ENCODE results near the gene NPC1L1. TPM values are rescaled to one million over a fixed set of nuclear protein-coding genes. Genes with fewer than 3 reads are reported as not detected.

NPC1L1 gene
- total RNA-seq, 1 experiment from 2014 or later = 0.15 TPM

GRCh38 chr7:44573464-44574286 lies 32.5 kb upstream of the NPC1L1 start, which contains the start of gene DDX56 (continued):
- TF ChIP-seq, protein P1, sequence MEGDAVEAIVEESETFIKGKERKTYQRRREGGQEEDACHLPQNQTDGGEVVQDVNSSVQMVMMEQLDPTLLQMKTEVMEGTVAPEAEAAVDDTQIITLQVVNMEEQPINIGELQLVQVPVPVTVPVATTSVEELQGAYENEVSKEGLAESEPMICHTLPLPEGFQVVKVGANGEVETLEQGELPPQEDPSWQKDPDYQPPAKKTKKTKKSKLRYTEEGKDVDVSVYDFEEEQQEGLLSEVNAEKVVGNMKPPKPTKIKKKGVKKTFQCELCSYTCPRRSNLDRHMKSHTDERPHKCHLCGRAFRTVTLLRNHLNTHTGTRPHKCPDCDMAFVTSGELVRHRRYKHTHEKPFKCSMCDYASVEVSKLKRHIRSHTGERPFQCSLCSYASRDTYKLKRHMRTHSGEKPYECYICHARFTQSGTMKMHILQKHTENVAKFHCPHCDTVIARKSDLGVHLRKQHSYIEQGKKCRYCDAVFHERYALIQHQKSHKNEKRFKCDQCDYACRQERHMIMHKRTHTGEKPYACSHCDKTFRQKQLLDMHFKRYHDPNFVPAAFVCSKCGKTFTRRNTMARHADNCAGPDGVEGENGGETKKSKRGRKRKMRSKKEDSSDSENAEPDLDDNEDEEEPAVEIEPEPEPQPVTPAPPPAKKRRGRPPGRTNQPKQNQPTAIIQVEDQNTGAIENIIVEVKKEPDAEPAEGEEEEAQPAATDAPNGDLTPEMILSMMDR (IDR thresholded peaks at IDR 0.05 in 2 of 3, conservative IDR thresholded peaks at IDR 0.05 in 1 of 3; ENCODE audit: borderline replicate concordance in 1 of 3, insufficient read depth in 1 of 3, low read depth in 2 of 3, low read length in 2 of 3) = no peak
- no peak for TF ChIP-seq SIN3A (IDR thresholded peaks at IDR 0.05; ENCODE audit: low read depth)

GRCh38 chr7:44572771-44573170 lies 31.6 kb upstream of the NPC1L1 start:
- Histone ChIP-seq H4K20me1 (ENCODE audit: insufficient read depth) (no peaks in the 10 kb centered on the region; the same call in 1 of the 2 replicates), H3K4me2 (ENCODE audit: low read length) (peak overlapping the region; percentile 84), H3K79me2 (ENCODE audit: insufficient read depth, low read length) (peaks cover 80% of the 10 kb centered on the region), H3K36me3 (ENCODE audit: control insufficient read depth in 1 of 2, insufficient read depth in 2 of 2, low read length in 2 of 2) (peaks cover 47 to 53% of the 10 kb centered on the region in 2 experiments), H3K9ac (ENCODE audit: low read length) (peak overlapping the region; percentile 86), H3K27ac (ENCODE audit: low read depth, low read length) (peak overlapping the region; percentile 81), H3K27me3 (ENCODE audit: insufficient read depth, low read length) (no peaks in the 10 kb centered on the region), H2AFZ (ENCODE audit: low read depth, low read length, poor library complexity, severe bottlenecking) (no peak overlapping the region), H3K4me1 (ENCODE audit: control insufficient read depth in 1 of 2, insufficient read depth in 2 of 2, low read length in 2 of 2) (peaks cover 11 to 20% of the 10 kb centered on the region in 2 experiments; a peak in 3 of 4 replicates), H3K9me2 (ENCODE audit: insufficient read depth) (no peaks in the 10 kb centered on the region), H3K4me3 (replicated peaks in 1 of 2; ENCODE audit: low read depth in 1 of 2, low read length in 2 of 2) (peak overlapping the region; percentile 83 to 88), H3K9me3 (ENCODE audit: control insufficient read depth in 1 of 2, insufficient read depth in 1 of 2, low read depth in 1 of 2, low read length in 2 of 2) (no peaks in the 10 kb centered on the region)
- BruUV-seq (replicated peaks) = no TSS peak
- no peak for DNase-seq (ENCODE audit: low read depth, low spot score)
- intact Hi-C loops (cut with micrococcal nuclease) = no loop called here
- POLR2A ChIA-PET = interaction anchor here (1.7 kb wide), 1 partner anchor 10 kb away, joined by 14 read pairs; the partner anchor contains the start of gene TMED4
- RAD21 ChIA-PET (ENCODE audit: low non-redundant PET in 1 of 2, low total read pairs in 2 of 2, uncharacterized antibody in 2 of 2, unreplicated experiment in 2 of 2) = no interaction called here
- CTCF ChIA-PET = no interaction called here
- no peak for ATAC-seq
- TF ChIP-seq SIN3A (IDR thresholded peaks at IDR 0.05; ENCODE audit: low read depth) (no peak), CEBPB (IDR thresholded peaks at IDR 0.05; ENCODE audit: low read depth) (no peak), CBX3 (IDR thresholded peaks at IDR 0.05; ENCODE audit: low read depth) (no peak), ZFX (IDR thresholded peaks at IDR 0.05) (no peak), POLR2AphosphoS5 (IDR thresholded peaks at IDR 0.05; ENCODE audit: low read depth, low read length) (no peak), POLR2A (IDR thresholded peaks at IDR 0.05; ENCODE audit: borderline replicate concordance, extremely low read depth, insufficient read depth, insufficient read length) (no peak), RAD21 (IDR thresholded peaks at IDR 0.05; ENCODE audit: low read depth) (no peak), FOSL1 (IDR thresholded peaks at IDR 0.05; ENCODE audit: low read depth) (no peak), ZNF274 (IDR thresholded peaks at IDR 0.05; ENCODE audit: low read depth, low read length) (no peak), TCF7L2 (IDR thresholded peaks at IDR 0.05; ENCODE audit: borderline replicate concordance, extremely low read depth, insufficient read depth, insufficient read length) (no peak), ELF1 (IDR thresholded peaks at IDR 0.05; ENCODE audit: borderline replicate concordance, low read depth) (no peak), SRF (IDR thresholded peaks at IDR 0.05; ENCODE audit: low read depth) (no peak), JUND (IDR thresholded peaks at IDR 0.05) (no peak), EZH2phosphoT487 (IDR thresholded peaks at IDR 0.05; ENCODE audit: borderline replicate concordance) (no peak), EGR1 (IDR thresholded peaks at IDR 0.05; ENCODE audit: low read depth) (no peak)
- TF ChIP-seq, protein P2, sequence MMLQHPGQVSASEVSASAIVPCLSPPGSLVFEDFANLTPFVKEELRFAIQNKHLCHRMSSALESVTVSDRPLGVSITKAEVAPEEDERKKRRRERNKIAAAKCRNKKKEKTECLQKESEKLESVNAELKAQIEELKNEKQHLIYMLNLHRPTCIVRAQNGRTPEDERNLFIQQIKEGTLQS (IDR thresholded peaks at IDR 0.05) = no peak
- TF ChIP-seq, protein P3, sequence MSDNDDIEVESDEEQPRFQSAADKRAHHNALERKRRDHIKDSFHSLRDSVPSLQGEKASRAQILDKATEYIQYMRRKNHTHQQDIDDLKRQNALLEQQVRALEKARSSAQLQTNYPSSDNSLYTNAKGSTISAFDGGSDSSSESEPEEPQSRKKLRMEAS (IDR thresholded peaks at IDR 0.05) = no peak
- TF ChIP-seq, protein P1 (IDR thresholded peaks at IDR 0.05 in 2 of 3, conservative IDR thresholded peaks at IDR 0.05 in 1 of 3; ENCODE audit: borderline replicate concordance in 1 of 3, insufficient read depth in 1 of 3, low read depth in 2 of 3, low read length in 2 of 3) = no peak

Data from HCT116 (cell line).